NCI-H2171 treated with DMSO at 0.1 percent for 48 hours (cell line): ENCODE results near the gene MRPS11.
"Not testable (repeated sequence)": the region's sequence is repeated elsewhere in the genome, so short reads cannot be mapped to it uniquely, and the experiment has no call there.

Experiments
- DNase-seq: peaks from one replicate; lab custom pipeline; 2025; lab: John Stamatoyannopoulos, UW

Gene MRPS11

GRCh38 chr15:88490036-88490435 is 22.5 kb downstream of the MRPS11 start:
- DNase-seq = no peak

DNA sequence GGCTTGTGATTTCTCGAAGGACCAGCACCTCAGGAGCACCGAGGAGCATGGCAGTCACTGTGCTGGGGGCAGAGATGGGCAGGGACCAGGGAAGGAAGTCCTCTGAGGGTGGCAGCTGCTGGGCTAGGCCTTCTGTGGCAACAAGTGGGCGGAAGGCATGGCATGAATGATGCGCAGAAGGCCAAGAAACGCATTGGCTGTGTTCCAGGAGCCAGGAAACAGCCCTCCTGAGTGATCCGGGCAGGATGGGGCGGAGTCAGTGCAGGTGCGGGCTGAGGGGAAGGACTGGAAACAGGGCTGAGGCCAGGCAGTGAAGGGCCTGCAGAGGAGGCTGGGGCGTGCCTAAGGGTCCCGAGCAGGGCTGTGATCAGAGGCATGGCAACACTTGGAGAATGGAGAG is 23.6 kb downstream of the MRPS11 start:
- DNase-seq = peak; percentile 56

DNA sequence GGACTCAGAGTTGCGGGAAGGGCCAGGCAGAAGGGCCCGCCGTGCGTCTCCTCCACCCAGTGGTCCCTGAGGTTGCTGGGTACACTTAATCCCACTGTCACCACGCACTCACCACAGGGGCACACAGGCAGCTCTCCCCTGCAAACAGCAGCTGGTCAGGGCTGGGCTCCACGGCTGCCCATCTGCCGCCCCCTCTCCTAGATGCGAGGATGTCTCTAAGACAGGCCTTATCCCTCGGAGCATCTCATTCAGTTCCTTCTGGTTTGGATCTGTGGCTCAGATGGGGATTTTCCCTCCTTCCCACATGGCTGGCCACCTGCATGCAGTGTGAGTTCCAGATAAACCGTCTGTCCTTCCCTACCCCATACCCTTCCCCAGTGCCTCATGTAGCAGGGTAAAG is 26.3 kb downstream of the MRPS11 start:
- peak; percentile 69 for DNase-seq

DNA sequence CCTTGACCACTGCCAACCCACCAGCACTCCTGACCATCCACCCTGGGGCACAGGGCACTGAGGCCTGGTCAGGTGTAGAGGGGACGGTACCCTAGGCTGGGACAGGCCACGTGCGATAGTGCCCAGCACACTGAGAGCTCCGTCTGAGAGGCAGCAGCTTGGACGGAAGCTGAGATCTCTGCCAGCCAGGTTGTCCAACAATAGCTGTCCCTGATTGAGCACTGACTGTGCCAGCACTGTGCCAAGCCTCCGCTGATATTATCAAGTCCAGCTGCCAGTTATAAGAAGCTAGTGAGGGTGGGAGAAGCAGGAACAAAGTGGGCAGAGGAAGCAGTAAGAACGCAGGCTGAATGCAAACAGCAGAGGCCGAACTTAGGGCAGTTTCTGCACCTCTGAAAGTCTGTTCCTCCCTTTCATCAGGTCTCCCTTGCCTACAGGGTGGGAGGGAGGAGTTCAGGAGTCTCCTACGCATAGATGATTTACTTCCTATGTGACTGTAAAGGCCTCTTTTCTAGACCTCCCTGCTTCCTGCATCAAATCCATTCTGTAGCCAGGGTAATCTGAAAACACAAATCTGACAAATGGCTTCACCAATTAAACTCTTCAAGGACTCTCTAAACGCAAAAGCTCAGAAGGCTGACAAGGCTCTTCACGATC is 29.7 kb downstream of the MRPS11 start:
- DNase-seq = no peak

- DNase-seq = peak; percentile 56
Measured at GRCh38 chr15:88498996-88499395, 31.5 kb downstream of the MRPS11 start.

- DNase-seq = no peak
Measured at GRCh38 chr15:88504445-88504844, 36.9 kb downstream of the MRPS11 start.

GRCh38 chr15:88505721-88506120 is 38.2 kb downstream of the MRPS11 start:
- no peak for DNase-seq

- DNase-seq = no peak
Measured at GRCh38 chr15:88506628-88507027, 39.1 kb downstream of the MRPS11 start.

DNA sequence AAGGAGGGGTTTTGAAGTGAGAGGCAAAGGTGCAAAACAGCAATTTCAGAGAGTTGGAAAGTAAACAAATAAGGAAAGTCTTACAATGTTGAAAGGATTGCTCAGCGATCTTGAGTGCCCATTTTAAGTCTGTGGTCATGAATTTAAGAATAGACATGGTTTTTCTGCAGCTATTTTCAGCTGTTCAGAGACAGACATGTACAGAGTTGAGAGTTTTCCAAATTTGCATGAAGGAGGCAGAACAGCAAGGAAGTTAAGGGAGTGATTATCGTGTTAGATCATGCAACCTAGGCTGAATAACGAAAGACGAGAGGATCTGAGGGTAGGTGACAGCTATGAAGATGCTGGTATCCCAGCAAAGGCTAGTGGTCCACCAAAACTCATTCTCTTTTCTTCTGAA is 41.8 kb downstream of the MRPS11 start:
- no peak for DNase-seq

- peak; percentile 15 for DNase-seq
Measured at GRCh38 chr15:88509964-88510363, 42.5 kb downstream of the MRPS11 start.

DNA sequence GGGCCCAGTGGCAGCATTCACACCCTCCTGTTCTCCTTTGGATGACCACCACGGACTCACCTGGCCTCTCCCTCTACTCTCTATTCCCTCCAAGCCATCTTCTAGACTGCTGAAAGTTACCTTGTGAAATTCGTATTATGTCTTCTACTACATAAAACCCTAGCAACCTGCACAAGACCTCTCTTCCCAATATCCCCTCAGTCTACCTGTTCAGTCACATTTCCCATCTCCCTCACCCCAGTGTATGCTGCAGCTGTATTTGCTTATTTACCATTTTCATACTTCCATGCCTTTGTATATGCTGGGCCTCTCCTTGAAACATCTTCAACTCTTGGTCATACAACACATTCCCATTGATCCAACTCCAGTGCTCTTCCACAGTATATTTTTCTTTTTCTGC is 43.7 kb downstream of the MRPS11 start:
- DNase-seq = no peak

DNA sequence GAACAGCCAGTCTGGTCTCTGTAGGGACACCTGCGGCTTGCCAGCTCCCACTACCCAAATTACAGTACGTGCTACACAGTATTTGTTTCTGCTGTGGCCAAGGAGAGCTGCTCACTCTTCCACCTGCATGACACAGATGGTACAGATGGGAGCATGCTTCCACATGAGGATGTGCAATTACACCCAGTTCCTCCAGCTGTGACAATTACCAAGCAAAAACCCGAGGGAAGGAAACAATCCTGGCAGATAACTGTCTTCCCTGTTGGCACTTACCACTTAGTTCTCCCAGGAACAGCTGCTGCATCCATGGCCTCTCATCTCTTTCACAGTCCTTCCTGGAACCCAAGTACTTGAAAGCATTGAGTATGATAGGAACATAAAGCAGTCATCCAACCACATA is 44.6 kb downstream of the MRPS11 start:
- DNase-seq = peak; percentile 98

GRCh38 chr15:88512601-88513000 is 45.1 kb downstream of the MRPS11 start:
- no peak for DNase-seq

GRCh38 chr15:88513195-88513594 is 45.7 kb downstream of the MRPS11 start:
- no peak for DNase-seq

- no peak for DNase-seq
Measured at GRCh38 chr15:88518903-88519302, 51.4 kb downstream of the MRPS11 start.

GRCh38 chr15:88524094-88524493 is 56.6 kb downstream of the MRPS11 start:
- DNase-seq = not testable (repeated sequence)

DNA sequence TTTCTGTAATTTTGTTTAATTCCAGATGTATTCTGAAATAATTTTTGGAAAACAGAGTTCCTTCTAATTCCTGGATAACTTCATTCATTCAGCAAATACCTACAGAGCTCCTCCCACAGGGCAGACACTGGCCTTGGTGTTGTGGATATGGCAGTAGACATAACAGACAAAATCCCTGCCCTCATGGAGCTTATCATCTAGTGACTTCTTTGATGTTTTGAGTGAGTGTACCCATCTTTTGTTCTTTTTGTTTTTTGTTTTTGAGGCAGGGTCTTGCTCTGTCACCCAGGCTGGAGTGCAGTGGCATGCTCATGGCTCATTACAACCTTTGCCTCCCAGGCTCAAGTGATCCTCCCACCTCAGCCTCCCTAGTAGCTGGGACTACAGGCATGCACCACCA is 57.9 kb downstream of the MRPS11 start:
- no peak for DNase-seq

- no peak for DNase-seq
Measured at GRCh38 chr15:88526247-88526879, 58.9 kb downstream of the MRPS11 start.

GRCh38 chr15:88529021-88529630 is 61.6 kb downstream of the MRPS11 start:
- DNase-seq = peak; percentile 66
